Midbrain (tissue), 1 donor: ENCODE measurements around the gene RBM42.

Source experiments
- DNase-seq: peaks from one replicate; lab custom pipeline; 2025; lab: John Stamatoyannopoulos, UW

RBM42 gene

GRCh38 chr19:35621708-35622107 is 7.1 kb upstream of the RBM42 start:
- no peak for DNase-seq

- DNase-seq: no peak
These were observed 6.1 kb upstream of the RBM42 start for GRCh38 chr19:35622750-35623149.

GRCh38 chr19:35623327-35624010 is 5.4 kb upstream of the RBM42 start:
- no peak for DNase-seq

- no peak for DNase-seq
These were observed 622 bp upstream of the RBM42 start for GRCh38 chr19:35628264-35628564.

- no peak for DNase-seq
These were observed 447 bp downstream of the RBM42 start for GRCh38 chr19:35629332-35629633.

- no peak for DNase-seq
These were observed 5.0 kb downstream of the RBM42 start for GRCh38 chr19:35633727-35634440.

GRCh38 chr19:35636651-35637050 is 7.8 kb downstream of the RBM42 start:
- DNase-seq: no peak

- no peak for DNase-seq
These were observed 8.3 kb downstream of the RBM42 start for GRCh38 chr19:35637165-35637564.

GRCh38 chr19:35639321-35639639 is 10.4 kb downstream of the RBM42 start:
- DNase-seq: no peak

- no peak for DNase-seq
These were observed 11.0 kb downstream of the RBM42 start for GRCh38 chr19:35639863-35640262.

GRCh38 chr19:35641515-35642151 is 12.8 kb downstream of the RBM42 start, which contains the start of gene ETV2:
TSS of gene ETV2 (plus strand) at chr19:35641745. CDS start at chr19:35642461, 716 bp downstream.
- no peak for DNase-seq

- no peak for DNase-seq
These were observed 13.5 kb downstream of the RBM42 start for GRCh38 chr19:35642312-35642711.

- no peak for DNase-seq
These were observed 14.0 kb downstream of the RBM42 start for GRCh38 chr19:35642798-35643254.

GRCh38 chr19:35643255-35644205 is 14.7 kb downstream of the RBM42 start:
- DNase-seq: peak; percentile 39

- peak; percentile 43 for DNase-seq
These were observed 15.6 kb downstream of the RBM42 start for GRCh38 chr19:35644206-35644986.

GRCh38 chr19:35644987-35645679 is 16.3 kb downstream of the RBM42 start:
- DNase-seq: peak; percentile 21

- no peak for DNase-seq
These were observed 17.1 kb downstream of the RBM42 start for GRCh38 chr19:35645680-35646511.

GRCh38 chr19:35648017-35648961 is 19.5 kb downstream of the RBM42 start, which contains the start of gene COX6B1:
TSS of gene COX6B1 (plus strand) at chr19:35648323. CDS start at chr19:35651244, 2,921 bp downstream.
- peak; percentile 99 for DNase-seq

GRCh38 chr19:35650581-35650980 is 21.7 kb downstream of the RBM42 start:
- no peak for DNase-seq
